HepG2 (cell line): Measurements from ENCODE around the gene DAPP1. TPM values are rescaled to one million over a fixed set of nuclear protein-coding genes. Genes with fewer than 3 reads are reported as not detected.

Source experiments
- CBFB ChIP-seq: sonication (generic); formaldehyde crosslinking; IDR thresholded peaks from 2 replicates; pipeline ENCODE4 v1.4.0; 2020; ENCODE audit warnings: missing genetic modification reagents
- FOSL1 ChIP-seq: sonication (generic); formaldehyde crosslinking; IDR thresholded peaks from 2 replicates; pipeline ENCODE4 v1.9.0; 2021; ENCODE audit warnings: missing genetic modification reagents, borderline replicate concordance
- IRF2 ChIP-seq: IDR thresholded peaks from 2 replicates; pipeline ENCODE4 v1.6.1; 2018; ENCODE audit warnings: missing genetic modification reagents, missing compliant biosample characterization
- POLR2G ChIP-seq: fragments of 200-400 bp; formaldehyde crosslinking; IDR thresholded peaks from 2 replicates; pipeline ENCODE4 v1.6.1; 2018; ENCODE audit warnings: mild to moderate bottlenecking, low read depth, low read length, moderate library complexity
- RELA ChIP-seq: sonication (generic); formaldehyde crosslinking; IDR thresholded peaks from 2 replicates; pipeline ENCODE4 v1.4.0; 2020; ENCODE audit warnings: missing genetic modification reagents
- SRSF9 ChIP-seq: fragments of 200-400 bp; formaldehyde crosslinking; IDR thresholded peaks from 2 replicates; pipeline ENCODE4 v1.6.1; 2018; ENCODE audit warnings: borderline replicate concordance, mild to moderate bottlenecking, low read depth, low read length; ENCODE audit not compliant: insufficient read depth, poor library complexity, severe bottlenecking
- ZFP36L2 ChIP-seq: sonication (generic); formaldehyde crosslinking; IDR thresholded peaks from 2 replicates; pipeline ENCODE4 v1.4.0; 2020; ENCODE audit warnings: missing genetic modification reagents
- polyA plus RNA-seq, 8 experiments: library from polyadenylated mRNA; depleted of rRNA in 3 of 8; stranded (reverse) in 7 of 8; unstranded in 1 of 8; fragments of >200 nt; fragmentation: Illumina TruSeq in 4 of 8; extraction: Trizol in 4 of 8; gene quantifications; 2 replicates each; pipeline versions ENCODE4 v1.2.1 to v1.2.3, GENCODE V29; 2011 to 2016; ENCODE audit warnings: low read depth in 4 of 8, missing spikeins in 1 of 8, mixed read lengths in 1 of 8; ENCODE audit not compliant: insufficient read depth in 1 of 8
- total RNA-seq, 5 experiments: library from RNA; depleted of rRNA; stranded (reverse); fragments of >200 nt; fragmentation: Illumina TruSeq; extraction: Trizol; gene quantifications; 2 replicates each; pipeline ENCODE4 v1.2.3, GENCODE V29; 2016; ENCODE audit warnings: low read depth in 1 of 5
- TF ChIP-seq, protein P1 (sequence below), 2 experiments: fragments of 450-650 bp in 1 of 2; sonication (generic) in 1 of 2; formaldehyde crosslinking in 1 of 2; IDR thresholded peaks; 2 replicates each; pipeline versions ENCODE4 v1.6.1 to v1.8.0; 2016 to 2022; ENCODE audit warnings: antibody characterized with exemption in 1 of 2, mild to moderate bottlenecking in 1 of 2, missing genetic modification reagents in 1 of 2
- TF ChIP-seq, protein P2 (sequence below): sonication (generic); formaldehyde crosslinking; IDR thresholded peaks from 2 replicates; pipeline ENCODE4 v1.9.0; 2021; ENCODE audit warnings: mild to moderate bottlenecking, missing genetic modification reagents
- TF ChIP-seq, protein P3 (sequence below): sonication (generic); formaldehyde crosslinking; IDR thresholded peaks from 2 replicates; pipeline ENCODE4 v1.4.0; 2020; ENCODE audit warnings: missing genetic modification reagents

The DAPP1 gene
- total and polyA plus RNA-seq, 2 of the 13 experiments (the other 11 are each of a cell fraction or from before 2014, with no cell fraction given) = not detected

DNA sequence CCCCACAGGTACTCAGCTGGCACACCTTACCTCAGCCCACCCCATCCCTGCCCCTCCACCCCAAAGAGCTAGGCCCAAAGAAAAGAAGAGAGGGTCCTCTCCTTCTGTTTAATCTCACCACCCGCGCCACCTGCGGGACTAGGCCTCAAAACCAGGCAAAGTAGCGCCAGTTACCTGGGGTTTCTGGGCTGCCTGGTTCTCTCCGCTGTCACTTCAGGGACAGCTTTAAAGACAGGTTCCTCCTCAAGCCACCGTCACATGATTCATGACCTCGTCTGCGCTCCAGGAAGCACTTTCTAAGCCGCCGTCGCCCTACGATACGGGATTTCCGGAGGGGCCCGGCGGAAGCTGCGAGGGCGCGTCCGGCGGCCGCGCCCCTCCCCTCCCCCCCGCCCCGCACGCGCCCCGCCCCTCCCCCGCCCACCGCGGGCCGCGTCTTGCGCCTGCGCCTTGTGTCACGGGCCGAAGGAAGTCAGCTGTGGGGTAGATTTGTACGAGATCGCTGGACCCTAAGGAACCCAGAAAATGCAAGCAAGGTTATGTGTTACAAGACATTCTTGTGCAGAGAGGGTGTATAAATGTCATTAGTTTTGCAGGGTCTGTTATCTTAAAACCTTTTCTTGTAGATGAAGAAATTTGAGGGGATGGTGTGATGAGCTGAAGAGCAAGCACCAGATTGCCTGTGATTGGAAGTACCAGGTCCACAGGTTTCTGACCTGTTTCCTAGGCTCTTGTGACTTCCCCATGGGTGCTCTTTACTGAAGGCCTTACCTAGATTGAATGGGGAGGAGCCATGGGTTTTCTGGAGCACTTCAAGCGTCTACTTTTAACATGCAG is 77.8 kb downstream of the DAPP1 start, which contains the start of gene LAMTOR3 (continued):
- TF ChIP-seq, protein P1, sequence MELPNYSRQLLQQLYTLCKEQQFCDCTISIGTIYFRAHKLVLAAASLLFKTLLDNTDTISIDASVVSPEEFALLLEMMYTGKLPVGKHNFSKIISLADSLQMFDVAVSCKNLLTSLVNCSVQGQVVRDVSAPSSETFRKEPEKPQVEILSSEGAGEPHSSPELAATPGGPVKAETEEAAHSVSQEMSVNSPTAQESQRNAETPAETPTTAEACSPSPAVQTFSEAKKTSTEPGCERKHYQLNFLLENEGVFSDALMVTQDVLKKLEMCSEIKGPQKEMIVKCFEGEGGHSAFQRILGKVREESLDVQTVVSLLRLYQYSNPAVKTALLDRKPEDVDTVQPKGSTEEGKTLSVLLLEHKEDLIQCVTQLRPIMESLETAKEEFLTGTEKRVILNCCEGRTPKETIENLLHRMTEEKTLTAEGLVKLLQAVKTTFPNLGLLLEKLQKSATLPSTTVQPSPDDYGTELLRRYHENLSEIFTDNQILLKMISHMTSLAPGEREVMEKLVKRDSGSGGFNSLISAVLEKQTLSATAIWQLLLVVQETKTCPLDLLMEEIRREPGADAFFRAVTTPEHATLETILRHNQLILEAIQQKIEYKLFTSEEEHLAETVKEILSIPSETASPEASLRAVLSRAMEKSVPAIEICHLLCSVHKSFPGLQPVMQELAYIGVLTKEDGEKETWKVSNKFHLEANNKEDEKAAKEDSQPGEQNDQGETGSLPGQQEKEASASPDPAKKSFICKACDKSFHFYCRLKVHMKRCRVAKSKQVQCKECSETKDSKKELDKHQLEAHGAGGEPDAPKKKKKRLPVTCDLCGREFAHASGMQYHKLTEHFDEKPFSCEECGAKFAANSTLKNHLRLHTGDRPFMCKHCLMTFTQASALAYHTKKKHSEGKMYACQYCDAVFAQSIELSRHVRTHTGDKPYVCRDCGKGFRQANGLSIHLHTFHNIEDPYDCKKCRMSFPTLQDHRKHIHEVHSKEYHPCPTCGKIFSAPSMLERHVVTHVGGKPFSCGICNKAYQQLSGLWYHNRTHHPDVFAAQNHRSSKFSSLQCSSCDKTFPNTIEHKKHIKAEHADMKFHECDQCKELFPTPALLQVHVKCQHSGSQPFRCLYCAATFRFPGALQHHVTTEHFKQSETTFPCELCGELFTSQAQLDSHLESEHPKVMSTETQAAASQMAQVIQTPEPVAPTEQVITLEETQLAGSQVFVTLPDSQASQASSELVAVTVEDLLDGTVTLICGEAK (IDR thresholded peaks at IDR 0.05) = peak; percentile 39
- TF ChIP-seq, protein P1 (CRISPR knock-in tag; IDR thresholded peaks at IDR 0.05) = no peak
- no peak for TF ChIP-seq RELA (CRISPR knock-in tag)
- 0 out of 2 replicates have a peak, but pooled peaks have one; percentile 42 for TF ChIP-seq CBFB
- TF ChIP-seq ZFP36L2 = no peak
- TF ChIP-seq, protein P2, sequence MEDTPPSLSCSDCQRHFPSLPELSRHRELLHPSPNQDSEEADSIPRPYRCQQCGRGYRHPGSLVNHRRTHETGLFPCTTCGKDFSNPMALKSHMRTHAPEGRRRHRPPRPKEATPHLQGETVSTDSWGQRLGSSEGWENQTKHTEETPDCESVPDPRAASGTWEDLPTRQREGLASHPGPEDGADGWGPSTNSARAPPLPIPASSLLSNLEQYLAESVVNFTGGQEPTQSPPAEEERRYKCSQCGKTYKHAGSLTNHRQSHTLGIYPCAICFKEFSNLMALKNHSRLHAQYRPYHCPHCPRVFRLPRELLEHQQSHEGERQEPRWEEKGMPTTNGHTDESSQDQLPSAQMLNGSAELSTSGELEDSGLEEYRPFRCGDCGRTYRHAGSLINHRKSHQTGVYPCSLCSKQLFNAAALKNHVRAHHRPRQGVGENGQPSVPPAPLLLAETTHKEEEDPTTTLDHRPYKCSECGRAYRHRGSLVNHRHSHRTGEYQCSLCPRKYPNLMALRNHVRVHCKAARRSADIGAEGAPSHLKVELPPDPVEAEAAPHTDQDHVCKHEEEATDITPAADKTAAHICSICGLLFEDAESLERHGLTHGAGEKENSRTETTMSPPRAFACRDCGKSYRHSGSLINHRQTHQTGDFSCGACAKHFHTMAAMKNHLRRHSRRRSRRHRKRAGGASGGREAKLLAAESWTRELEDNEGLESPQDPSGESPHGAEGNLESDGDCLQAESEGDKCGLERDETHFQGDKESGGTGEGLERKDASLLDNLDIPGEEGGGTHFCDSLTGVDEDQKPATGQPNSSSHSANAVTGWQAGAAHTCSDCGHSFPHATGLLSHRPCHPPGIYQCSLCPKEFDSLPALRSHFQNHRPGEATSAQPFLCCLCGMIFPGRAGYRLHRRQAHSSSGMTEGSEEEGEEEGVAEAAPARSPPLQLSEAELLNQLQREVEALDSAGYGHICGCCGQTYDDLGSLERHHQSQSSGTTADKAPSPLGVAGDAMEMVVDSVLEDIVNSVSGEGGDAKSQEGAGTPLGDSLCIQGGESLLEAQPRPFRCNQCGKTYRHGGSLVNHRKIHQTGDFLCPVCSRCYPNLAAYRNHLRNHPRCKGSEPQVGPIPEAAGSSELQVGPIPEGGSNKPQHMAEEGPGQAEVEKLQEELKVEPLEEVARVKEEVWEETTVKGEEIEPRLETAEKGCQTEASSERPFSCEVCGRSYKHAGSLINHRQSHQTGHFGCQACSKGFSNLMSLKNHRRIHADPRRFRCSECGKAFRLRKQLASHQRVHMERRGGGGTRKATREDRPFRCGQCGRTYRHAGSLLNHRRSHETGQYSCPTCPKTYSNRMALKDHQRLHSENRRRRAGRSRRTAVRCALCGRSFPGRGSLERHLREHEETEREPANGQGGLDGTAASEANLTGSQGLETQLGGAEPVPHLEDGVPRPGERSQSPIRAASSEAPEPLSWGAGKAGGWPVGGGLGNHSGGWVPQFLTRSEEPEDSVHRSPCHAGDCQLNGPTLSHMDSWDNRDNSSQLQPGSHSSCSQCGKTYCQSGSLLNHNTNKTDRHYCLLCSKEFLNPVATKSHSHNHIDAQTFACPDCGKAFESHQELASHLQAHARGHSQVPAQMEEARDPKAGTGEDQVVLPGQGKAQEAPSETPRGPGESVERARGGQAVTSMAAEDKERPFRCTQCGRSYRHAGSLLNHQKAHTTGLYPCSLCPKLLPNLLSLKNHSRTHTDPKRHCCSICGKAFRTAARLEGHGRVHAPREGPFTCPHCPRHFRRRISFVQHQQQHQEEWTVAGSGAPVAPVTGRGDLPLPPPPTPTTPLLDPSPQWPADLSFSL (CRISPR knock-in tag) = no peak
- TF ChIP-seq, protein P3, sequence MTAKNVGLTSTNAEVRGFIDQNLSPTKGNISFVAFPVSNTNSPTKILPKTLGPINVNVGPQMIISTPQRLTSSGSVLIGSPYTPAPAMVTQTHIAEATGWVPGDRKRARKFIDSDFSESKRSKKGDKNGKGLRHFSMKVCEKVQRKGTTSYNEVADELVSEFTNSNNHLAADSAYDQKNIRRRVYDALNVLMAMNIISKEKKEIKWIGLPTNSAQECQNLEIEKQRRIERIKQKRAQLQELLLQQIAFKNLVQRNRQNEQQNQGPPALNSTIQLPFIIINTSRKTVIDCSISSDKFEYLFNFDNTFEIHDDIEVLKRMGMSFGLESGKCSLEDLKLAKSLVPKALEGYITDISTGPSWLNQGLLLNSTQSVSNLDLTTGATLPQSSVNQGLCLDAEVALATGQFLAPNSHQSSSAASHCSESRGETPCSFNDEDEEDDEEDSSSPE (CRISPR knock-in tag) = peak; percentile 71
- TF ChIP-seq SRSF9 = no peak
- peak; percentile 72 for TF ChIP-seq POLR2G
- TF ChIP-seq FOSL1 (CRISPR knock-in tag) = no peak
- TF ChIP-seq IRF2 (CRISPR knock-in tag) = peak; percentile 55; the same call in 1 of the 2 replicates
